Loucy (cell line): ENCODE results near the gene C22orf15.

Experiments used
- H2AFZ ChIP-seq: fragments of 200-600 bp; sonication (generic); 2 replicates; pipeline ENCODE4 v1.6.0; 2016; ENCODE audit warnings: antibody characterized with exemption, mild to moderate bottlenecking, low read length, moderate library complexity
- H3F3A ChIP-seq: fragments of 200-600 bp; 2 replicates; pipeline ENCODE4 v1.6.0; 2016; ENCODE audit warnings: antibody characterized with exemption, low read depth, mild to moderate bottlenecking
- H3K27me3 ChIP-seq: fragments of 200-600 bp; sonication (generic); 2 replicates; pipeline ENCODE4 v1.6.1; 2014; ENCODE audit warnings: low read length, mild to moderate bottlenecking; ENCODE audit not compliant: insufficient read depth, poor library complexity, severe bottlenecking
- H3K36me3 ChIP-seq: fragments of 200-600 bp; sonication (generic); 2 replicates; pipeline ENCODE4 v1.6.1; 2016; ENCODE audit warnings: low read length; ENCODE audit not compliant: insufficient read depth
- H3K4me1 ChIP-seq: fragments of 200-600 bp; sonication (generic); 2 replicates; pipeline ENCODE4 v1.5.1; 2014; ENCODE audit warnings: low read length, mild to moderate bottlenecking; ENCODE audit not compliant: insufficient read depth, poor library complexity, severe bottlenecking
- H3K4me2 ChIP-seq: fragments of 200-600 bp; sonication (generic); 2 replicates; pipeline ENCODE4 v1.6.0; 2014; ENCODE audit warnings: antibody characterized with exemption, low read length, low read depth, mild to moderate bottlenecking; ENCODE audit not compliant: poor library complexity, severe bottlenecking
- H3K4me3 ChIP-seq: fragments of 200-600 bp; sonication (generic); 2 replicates; pipeline ENCODE4 v1.5.1; 2014; ENCODE audit warnings: low read length, mild to moderate bottlenecking, mixed read lengths; ENCODE audit not compliant: poor library complexity, severe bottlenecking
- H3K79me2 ChIP-seq: fragments of 200-600 bp; sonication (generic); 2 replicates; pipeline ENCODE4 v1.6.1; 2014; ENCODE audit warnings: low read length; ENCODE audit not compliant: insufficient read depth
- H3K9ac ChIP-seq: fragments of 200-600 bp; sonication (generic); 2 replicates; pipeline ENCODE4 v1.6.0; 2014; ENCODE audit warnings: mild to moderate bottlenecking, low read depth, low read length, moderate library complexity; ENCODE audit not compliant: poor library complexity, severe bottlenecking
- H3K9me2 ChIP-seq: fragments of 200-600 bp; sonication (generic); replicated peaks from 2 replicates; pipeline ENCODE4 v1.6.1; 2016; ENCODE audit warnings: low read depth, low read length, mixed read lengths
- H3K9me3 ChIP-seq: fragments of 200-600 bp; sonication (generic); 2 replicates; pipeline ENCODE4 v1.6.1; 2014; ENCODE audit warnings: mild to moderate bottlenecking, antibody characterized with exemption, low read length, low read depth; ENCODE audit not compliant: insufficient read depth
- H4K20me1 ChIP-seq: fragments of 200-600 bp; sonication (generic); 2 replicates; pipeline ENCODE4 v1.6.0; 2014; ENCODE audit warnings: antibody characterized with exemption, low read length, mild to moderate bottlenecking; ENCODE audit not compliant: insufficient read depth, poor library complexity, severe bottlenecking
- EZH2phosphoT487 ChIP-seq: fragments of 200-600 bp; IDR thresholded peaks from 2 replicates; pipeline ENCODE4 v1.6.1; 2018; ENCODE audit warnings: antibody characterized with exemption, mild to moderate bottlenecking, moderate library complexity, borderline replicate concordance
- TF ChIP-seq, protein P1 (sequence below): fragments of 200-600 bp; sonication (generic); conservative IDR thresholded peaks from 2 replicates; pipeline ENCODE4 v1.5.1; 2014; ENCODE audit warnings: mild to moderate bottlenecking, antibody characterized with exemption, low read length

C22orf15 gene

DNA sequence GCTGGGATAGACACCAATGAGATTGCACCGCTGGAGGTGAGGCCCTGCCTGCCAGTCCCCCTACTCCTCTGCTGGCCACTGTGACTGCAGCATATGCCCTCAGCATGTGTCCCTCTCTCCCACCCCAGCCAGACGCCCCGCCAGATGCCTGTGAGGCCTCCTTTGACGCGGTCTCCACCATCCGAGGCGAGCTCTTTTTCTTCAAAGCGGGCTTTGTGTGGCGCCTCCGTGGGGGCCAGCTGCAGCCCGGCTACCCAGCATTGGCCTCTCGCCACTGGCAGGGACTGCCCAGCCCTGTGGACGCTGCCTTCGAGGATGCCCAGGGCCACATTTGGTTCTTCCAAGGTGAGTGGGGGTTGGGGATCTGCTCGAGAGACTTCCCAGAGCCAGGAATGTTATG, 18.3 kb downstream of the C22orf15 start:
- no peak overlapping the region for H3K4me2 ChIP-seq
- H2AFZ ChIP-seq = no peak overlapping the region

GRCh38 chr22:23781511-23782183, 18.9 kb downstream of the C22orf15 start:
- Histone ChIP-seq H3K36me3 (no peaks in the 10 kb centered on the region), H3K4me2 (no peak overlapping the region), H3F3A (no peaks in the 10 kb centered on the region), H2AFZ (no peak overlapping the region), H3K4me3 (no peak overlapping the region), H3K9ac (no peak overlapping the region), H3K79me2 (no peaks in the 10 kb centered on the region), H3K9me2 (no peaks in the 10 kb centered on the region), H3K4me1 (peaks cover 6% of the 10 kb centered on the region), H4K20me1 (no peaks in the 10 kb centered on the region), H3K27me3 (no peaks in the 10 kb centered on the region), H3K9me3 (no peaks in the 10 kb centered on the region)
- TF ChIP-seq EZH2phosphoT487 = no peak
- TF ChIP-seq, protein P1, sequence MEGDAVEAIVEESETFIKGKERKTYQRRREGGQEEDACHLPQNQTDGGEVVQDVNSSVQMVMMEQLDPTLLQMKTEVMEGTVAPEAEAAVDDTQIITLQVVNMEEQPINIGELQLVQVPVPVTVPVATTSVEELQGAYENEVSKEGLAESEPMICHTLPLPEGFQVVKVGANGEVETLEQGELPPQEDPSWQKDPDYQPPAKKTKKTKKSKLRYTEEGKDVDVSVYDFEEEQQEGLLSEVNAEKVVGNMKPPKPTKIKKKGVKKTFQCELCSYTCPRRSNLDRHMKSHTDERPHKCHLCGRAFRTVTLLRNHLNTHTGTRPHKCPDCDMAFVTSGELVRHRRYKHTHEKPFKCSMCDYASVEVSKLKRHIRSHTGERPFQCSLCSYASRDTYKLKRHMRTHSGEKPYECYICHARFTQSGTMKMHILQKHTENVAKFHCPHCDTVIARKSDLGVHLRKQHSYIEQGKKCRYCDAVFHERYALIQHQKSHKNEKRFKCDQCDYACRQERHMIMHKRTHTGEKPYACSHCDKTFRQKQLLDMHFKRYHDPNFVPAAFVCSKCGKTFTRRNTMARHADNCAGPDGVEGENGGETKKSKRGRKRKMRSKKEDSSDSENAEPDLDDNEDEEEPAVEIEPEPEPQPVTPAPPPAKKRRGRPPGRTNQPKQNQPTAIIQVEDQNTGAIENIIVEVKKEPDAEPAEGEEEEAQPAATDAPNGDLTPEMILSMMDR = no peak

More for the DNA sequence above, 18.3 kb downstream of the C22orf15 start:
- Histone ChIP-seq H3K4me3 (no peak overlapping the region), H3K27me3 (no peaks in the 10 kb centered on the region), H3K9me3 (no peaks in the 10 kb centered on the region), H3K4me1 (peaks cover 5% of the 10 kb centered on the region), H3K9ac (no peak overlapping the region), H3F3A (no peaks in the 10 kb centered on the region), H3K9me2 (no peaks in the 10 kb centered on the region), H3K79me2 (no peaks in the 10 kb centered on the region), H3K36me3 (no peaks in the 10 kb centered on the region), H4K20me1 (no peaks in the 10 kb centered on the region)
- TF ChIP-seq, protein P1 = no peak
- no peak for TF ChIP-seq EZH2phosphoT487

DNA sequence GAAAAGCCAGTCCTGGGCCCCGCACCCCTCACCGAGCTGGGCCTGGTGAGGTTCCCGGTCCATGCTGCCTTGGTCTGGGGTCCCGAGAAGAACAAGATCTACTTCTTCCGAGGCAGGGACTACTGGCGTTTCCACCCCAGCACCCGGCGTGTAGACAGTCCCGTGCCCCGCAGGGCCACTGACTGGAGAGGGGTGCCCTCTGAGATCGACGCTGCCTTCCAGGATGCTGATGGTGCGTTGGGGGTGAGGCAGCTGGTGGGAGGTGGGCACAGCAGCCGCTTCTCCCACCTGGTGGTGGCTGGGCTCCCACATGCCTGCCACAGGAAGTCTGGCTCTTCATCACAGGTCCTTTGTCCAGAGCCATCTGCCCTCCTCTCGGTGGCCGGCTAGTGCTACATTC, 19.5 kb downstream of the C22orf15 start:
- Histone ChIP-seq H3F3A (no peaks in the 10 kb centered on the region), H3K4me3 (no peak overlapping the region), H3K4me2 (no peak overlapping the region), H4K20me1 (no peaks in the 10 kb centered on the region), H3K4me1 (peaks cover 7% of the 10 kb centered on the region), H3K79me2 (0 out of 2 replicates have a peak, but pooled peaks cover under 1% of the 10 kb centered on the region), H2AFZ (no peak overlapping the region), H3K9me2 (no peaks in the 10 kb centered on the region), H3K9me3 (no peaks in the 10 kb centered on the region), H3K27me3 (no peaks in the 10 kb centered on the region), H3K9ac (no peak overlapping the region), H3K36me3 (no peaks in the 10 kb centered on the region)
- TF ChIP-seq EZH2phosphoT487 = no peak
- TF ChIP-seq, protein P1 = no peak
